Fibroblast of lung (primary cell): ENCODE results near the gene INPP4A. TPM values are rescaled to one million over a fixed set of nuclear protein-coding genes. Genes with fewer than 3 reads are reported as not detected.

Source experiments
- DNase-seq, 2 donors: peaks; one replicate each; pipeline versions ENCODE4 v3.0.0 to v3.0.0-alpha.2; 2010; ENCODE audit warnings: low read depth in 2 of 2
- H2AFZ ChIP-seq: 2 replicates; pipeline ENCODE4 v1.5.1; 2012; ENCODE audit warnings: low read length, control low read depth, inconsistent platforms
- H3K27ac ChIP-seq: 2 replicates; pipeline ENCODE4 v1.5.1; 2011; ENCODE audit warnings: low read length, control low read depth; ENCODE audit not compliant: insufficient read depth
- H3K27me3 ChIP-seq: 2 replicates; pipeline ENCODE4 v1.5.1; 2011; ENCODE audit warnings: mild to moderate bottlenecking, low read length; ENCODE audit not compliant: control insufficient read depth, insufficient read depth
- H3K36me3 ChIP-seq: 2 replicates; pipeline ENCODE4 v1.5.1; 2011; ENCODE audit warnings: low read length; ENCODE audit not compliant: control insufficient read depth, insufficient read depth
- H3K4me1 ChIP-seq: 2 replicates; pipeline ENCODE4 v1.5.1; 2011; ENCODE audit warnings: low read length; ENCODE audit not compliant: control insufficient read depth, insufficient read depth; ENCODE audit errors: extremely low read depth
- H3K4me2 ChIP-seq: 2 replicates; pipeline ENCODE4 v1.5.1; 2011; ENCODE audit warnings: low read length, control low read depth; ENCODE audit not compliant: insufficient read depth; ENCODE audit errors: extremely low read depth
- H3K4me3 ChIP-seq, 4 experiments: fragments of 200-600 bp in 1 of 4; sonication (generic) in 1 of 4; replicated peaks in 1 of 4; 2 replicates each; pipeline ENCODE4 v1.5.1; 2011 to 2016; ENCODE audit warnings: low read length in 4 of 4, low read depth in 3 of 4, mild to moderate bottlenecking in 3 of 4, control low read depth in 2 of 4, inconsistent platforms in 1 of 4, mixed read lengths in 1 of 4; ENCODE audit not compliant: insufficient read depth in 1 of 4; ENCODE audit errors: control extremely low read depth in 1 of 4
- H3K79me2 ChIP-seq: 2 replicates; pipeline ENCODE4 v1.5.1; 2012; ENCODE audit warnings: mild to moderate bottlenecking, low read length, inconsistent platforms; ENCODE audit not compliant: control insufficient read depth, insufficient read depth
- H3K9ac ChIP-seq: 2 replicates; pipeline ENCODE4 v1.5.1; 2011; ENCODE audit warnings: mild to moderate bottlenecking, low read length, control low read depth; ENCODE audit not compliant: insufficient read depth
- H3K9me3 ChIP-seq: 2 replicates; pipeline ENCODE4 v1.5.1; 2012; ENCODE audit warnings: low read depth, low read length; ENCODE audit not compliant: control insufficient read depth, insufficient read depth
- H4K20me1 ChIP-seq: 2 replicates; pipeline ENCODE4 v1.5.1; 2011; ENCODE audit warnings: low read length; ENCODE audit not compliant: control insufficient read depth, insufficient read depth; ENCODE audit errors: extremely low read depth
- EZH2 ChIP-seq: IDR thresholded peaks from 2 replicates; pipeline ENCODE4 v1.5.1; 2012; ENCODE audit warnings: low read length, control low read depth, mild to moderate bottlenecking; ENCODE audit errors: missing control alignments
- polyA plus RNA-seq, 2 donors: library from polyadenylated mRNA; depleted of rRNA in 1 of 2; stranded (reverse) in 1 of 2; unstranded in 1 of 2; fragments of >200 nt; gene quantifications; 2 replicates each; pipeline ENCODE4 v1.2.1, GENCODE V29; 2011 to 2012; ENCODE audit warnings: missing spikeins in 1 of 2
- total RNA-seq: library from RNA; depleted of rRNA; stranded (reverse); fragments of >200 nt; gene quantifications from 2 replicates; pipeline ENCODE4 v1.2.1, GENCODE V29; 2014
- TF ChIP-seq, protein P1 (sequence below), 2 donors: IDR thresholded peaks in 1 of 2; conservative IDR thresholded peaks in 1 of 2; 1 replicate in 1 of 2; 2 replicates in 1 of 2; pipeline ENCODE4 v1.5.1; 2011 to 2012; ENCODE audit warnings: low read length in 2 of 2, control low read depth in 1 of 2, inconsistent platforms in 1 of 2, low read depth in 1 of 2, mild to moderate bottlenecking in 1 of 2

The INPP4A gene
- total and polyA plus RNA-seq, 2 donors (not counting 1 experiment from before 2014, with no cell fraction given): 10.2 to 26.1 TPM

DNA sequence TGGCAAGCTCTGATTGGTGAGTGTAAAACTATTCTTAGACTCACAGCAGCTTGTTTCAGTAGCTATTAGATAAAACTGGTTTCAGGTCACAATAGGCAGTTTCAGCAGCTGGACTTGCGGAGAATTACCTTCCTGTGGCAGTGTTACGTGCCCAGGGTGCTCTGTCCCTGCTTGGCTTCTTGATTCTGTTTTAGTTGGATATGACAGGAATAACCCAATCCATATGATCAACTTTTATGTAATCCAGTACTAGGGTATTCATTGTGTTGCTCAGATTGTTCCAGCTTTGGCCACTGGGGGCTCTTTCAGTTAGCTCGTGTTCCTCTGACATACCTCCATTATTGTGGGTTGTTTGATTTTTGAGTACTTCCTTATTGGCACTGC, 43.1 kb downstream of the INPP4A start:
- Histone ChIP-seq H3K27me3 (no peaks in the 10 kb centered on the region), H3K36me3 (no peaks in the 10 kb centered on the region), H4K20me1 (no peaks in the 10 kb centered on the region), H3K4me2 (no peak overlapping the region), H3K9ac (no peak overlapping the region), H3K4me1 (no peaks in the 10 kb centered on the region), H3K27ac (no peak overlapping the region), H3K79me2 (no peaks in the 10 kb centered on the region), H3K9me3 (no peaks in the 10 kb centered on the region), H3K4me3 (no peak overlapping the region), H2AFZ (no peak overlapping the region)
- TF ChIP-seq, protein P1, sequence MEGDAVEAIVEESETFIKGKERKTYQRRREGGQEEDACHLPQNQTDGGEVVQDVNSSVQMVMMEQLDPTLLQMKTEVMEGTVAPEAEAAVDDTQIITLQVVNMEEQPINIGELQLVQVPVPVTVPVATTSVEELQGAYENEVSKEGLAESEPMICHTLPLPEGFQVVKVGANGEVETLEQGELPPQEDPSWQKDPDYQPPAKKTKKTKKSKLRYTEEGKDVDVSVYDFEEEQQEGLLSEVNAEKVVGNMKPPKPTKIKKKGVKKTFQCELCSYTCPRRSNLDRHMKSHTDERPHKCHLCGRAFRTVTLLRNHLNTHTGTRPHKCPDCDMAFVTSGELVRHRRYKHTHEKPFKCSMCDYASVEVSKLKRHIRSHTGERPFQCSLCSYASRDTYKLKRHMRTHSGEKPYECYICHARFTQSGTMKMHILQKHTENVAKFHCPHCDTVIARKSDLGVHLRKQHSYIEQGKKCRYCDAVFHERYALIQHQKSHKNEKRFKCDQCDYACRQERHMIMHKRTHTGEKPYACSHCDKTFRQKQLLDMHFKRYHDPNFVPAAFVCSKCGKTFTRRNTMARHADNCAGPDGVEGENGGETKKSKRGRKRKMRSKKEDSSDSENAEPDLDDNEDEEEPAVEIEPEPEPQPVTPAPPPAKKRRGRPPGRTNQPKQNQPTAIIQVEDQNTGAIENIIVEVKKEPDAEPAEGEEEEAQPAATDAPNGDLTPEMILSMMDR (conservative IDR thresholded peaks at IDR 0.05 in 1 of 2, IDR thresholded peaks at IDR 0.05 in 1 of 2; ENCODE audit: low read depth in 1 of 2, low read length in 2 of 2): peak; percentile 44 to 62
- no peak for TF ChIP-seq EZH2
- DNase-seq: peak in 1 of 2 donors; percentile 21

DNA sequence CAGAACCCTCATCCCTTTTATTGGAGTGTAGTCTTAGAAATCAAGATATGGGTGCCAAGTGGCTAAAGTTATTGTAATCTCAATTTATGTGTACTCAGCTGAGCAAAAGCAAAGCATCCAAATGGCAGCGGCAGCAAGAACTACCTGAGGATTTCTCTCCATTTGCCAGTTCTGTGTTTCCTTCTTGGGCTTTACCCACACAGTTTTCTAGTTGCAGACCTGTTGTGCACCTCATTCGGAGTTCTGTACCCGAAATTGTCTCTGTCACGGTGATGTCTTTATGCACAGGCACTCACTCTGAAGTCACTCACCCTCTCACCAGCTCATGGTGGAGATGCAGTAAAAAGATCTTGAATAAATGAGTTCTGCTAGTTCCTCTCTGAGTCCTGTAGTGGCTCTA, 43.6 kb downstream of the INPP4A start:
- no peaks in the 10 kb centered on the region for H3K36me3 ChIP-seq
- H3K79me2 ChIP-seq: no peaks in the 10 kb centered on the region
- H3K27ac ChIP-seq: no peak overlapping the region
- H2AFZ ChIP-seq: no peak overlapping the region
- no peaks in the 10 kb centered on the region for H3K9me3 ChIP-seq
- no peaks in the 10 kb centered on the region for H3K4me1 ChIP-seq
- no peaks in the 10 kb centered on the region for H3K27me3 ChIP-seq
- H3K4me3 ChIP-seq: no peak overlapping the region
- TF ChIP-seq, protein P1 (conservative IDR thresholded peaks at IDR 0.05 in 1 of 2, IDR thresholded peaks at IDR 0.05 in 1 of 2; ENCODE audit: low read depth in 1 of 2, low read length in 2 of 2): no peak
- no peak for TF ChIP-seq EZH2
- no peak for DNase-seq
- no peaks in the 10 kb centered on the region for H4K20me1 ChIP-seq
- H3K9ac ChIP-seq: no peak overlapping the region
- no peak overlapping the region for H3K4me2 ChIP-seq

DNA sequence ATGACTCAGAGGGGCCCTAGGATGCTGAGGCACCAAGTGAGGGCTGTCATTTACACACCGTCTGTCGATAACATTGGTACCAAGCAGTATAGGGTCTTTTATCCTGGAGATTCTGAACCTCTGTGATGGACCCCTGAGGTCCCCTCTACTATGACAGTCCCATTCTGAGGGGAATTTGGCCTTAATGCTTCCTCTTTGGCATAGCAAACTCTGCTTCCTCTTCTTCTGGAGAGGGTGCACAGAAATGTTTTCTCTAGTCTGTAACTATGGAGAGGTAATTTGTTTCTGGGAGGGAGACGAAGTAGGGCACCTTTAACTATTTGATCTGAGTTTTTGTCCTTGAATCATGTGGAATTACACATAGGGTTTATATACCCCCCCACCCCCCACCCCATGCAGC, 44.8 kb downstream of the INPP4A start:
- Histone ChIP-seq H3K79me2 (no peaks in the 10 kb centered on the region), H2AFZ (no peak overlapping the region), H3K4me3 (no peak overlapping the region), H4K20me1 (no peaks in the 10 kb centered on the region), H3K27ac (no peak overlapping the region), H3K9ac (no peak overlapping the region), H3K4me1 (no peaks in the 10 kb centered on the region), H3K9me3 (no peaks in the 10 kb centered on the region), H3K4me2 (no peak overlapping the region), H3K27me3 (no peaks in the 10 kb centered on the region), H3K36me3 (no peaks in the 10 kb centered on the region)
- no peak for DNase-seq
- TF ChIP-seq, protein P1 (conservative IDR thresholded peaks at IDR 0.05 in 1 of 2, IDR thresholded peaks at IDR 0.05 in 1 of 2; ENCODE audit: low read depth in 1 of 2, low read length in 2 of 2): no peak
- no peak for TF ChIP-seq EZH2
